Effector CD4-positive, alpha-beta T cell (primary cell): ENCODE measurements around the gene KIZ.
A peak's percentile ranks its signal among the peaks of the same experiment; 100 is the strongest.

Experiments
- DNase-seq: peaks from one replicate; pipeline ENCODE4 v3.0.0-alpha.2; 2020
- total RNA-seq: gene quantifications from one replicate; lab custom pipeline; 2026; lab: John Stamatoyannopoulos, UW

The KIZ gene
- total RNA-seq = 28.1 reads per million, percentile 55 among the genes with 10 or more reads in this experiment

DNA sequence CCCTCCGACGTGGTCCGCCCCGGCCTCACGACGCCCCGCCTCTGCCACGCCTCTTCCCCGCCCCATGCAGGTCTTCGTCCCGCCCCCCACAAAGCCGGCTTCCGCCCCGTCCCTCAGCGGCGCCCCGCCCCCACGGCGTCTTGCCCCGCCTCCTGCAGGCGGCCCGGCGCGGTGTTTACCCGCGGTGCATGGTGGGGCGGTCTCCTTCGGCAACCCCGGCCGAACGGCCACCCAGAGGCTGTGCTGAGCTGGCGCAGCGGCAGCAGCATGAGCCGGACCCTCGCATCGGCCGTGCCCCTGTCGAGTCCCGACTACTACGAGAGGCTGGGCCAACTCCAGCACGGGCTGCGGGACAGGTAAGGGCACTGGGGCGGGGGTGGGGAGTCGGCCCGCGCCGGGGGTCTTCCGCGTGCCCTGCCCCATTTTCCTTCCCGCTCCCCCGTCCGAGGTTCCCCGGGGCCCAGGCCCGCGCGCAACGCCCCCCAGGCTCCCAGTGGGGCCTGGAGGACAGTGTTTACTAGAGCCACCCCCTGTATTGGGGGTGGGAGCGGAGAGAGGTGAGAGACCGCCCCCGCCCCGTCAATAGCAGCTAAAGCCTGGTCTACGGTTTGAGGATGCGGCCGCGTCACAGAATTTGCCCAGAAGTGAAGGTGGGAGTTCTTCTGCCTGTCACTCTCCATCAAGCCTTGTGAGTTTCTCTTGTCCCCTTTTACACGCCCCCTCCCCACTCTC is at the start of gene KIZ:
Gene KIZ (plus strand): TSS at position 234 of the 732 bp plus-strand sequence. CDS start 34 bp downstream, at position 268.
- DNase-seq = peak; percentile 96

- no peak for DNase-seq
These were observed 48.0 kb upstream of the KIZ start for GRCh38 chr20:21077809-21078345.

- DNase-seq = no peak
These were observed 43.3 kb upstream of the KIZ start for GRCh38 chr20:21082584-21082983.

- no peak for DNase-seq
These were observed 42.0 kb upstream of the KIZ start for GRCh38 chr20:21083825-21084325.

GRCh38 chr20:21087862-21088540 is 37.9 kb upstream of the KIZ start:
- DNase-seq = no peak

GRCh38 chr20:21089391-21089790 is 36.5 kb upstream of the KIZ start:
- DNase-seq = no peak

GRCh38 chr20:21090111-21090618 is 35.7 kb upstream of the KIZ start:
- no peak for DNase-seq

DNA sequence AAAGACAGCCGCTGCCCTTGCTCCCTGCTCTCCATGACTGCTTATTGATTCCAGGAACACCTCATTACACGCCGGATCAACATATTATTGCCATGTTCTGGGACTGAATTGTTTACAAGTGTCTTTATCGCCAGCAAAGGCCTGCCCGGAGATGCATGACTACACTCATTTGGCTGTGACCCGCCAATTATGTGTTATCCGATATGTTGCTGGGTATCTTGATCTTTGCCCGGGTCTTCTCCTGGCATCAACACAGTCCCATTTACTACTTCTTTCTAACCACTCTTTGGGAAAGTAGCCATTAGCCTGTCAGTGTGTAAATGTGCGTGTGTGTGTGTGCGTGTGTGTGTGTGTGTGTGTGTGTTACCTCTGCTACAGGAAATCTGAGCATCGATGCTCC is 35.2 kb upstream of the KIZ start:
- DNase-seq = no peak

DNA sequence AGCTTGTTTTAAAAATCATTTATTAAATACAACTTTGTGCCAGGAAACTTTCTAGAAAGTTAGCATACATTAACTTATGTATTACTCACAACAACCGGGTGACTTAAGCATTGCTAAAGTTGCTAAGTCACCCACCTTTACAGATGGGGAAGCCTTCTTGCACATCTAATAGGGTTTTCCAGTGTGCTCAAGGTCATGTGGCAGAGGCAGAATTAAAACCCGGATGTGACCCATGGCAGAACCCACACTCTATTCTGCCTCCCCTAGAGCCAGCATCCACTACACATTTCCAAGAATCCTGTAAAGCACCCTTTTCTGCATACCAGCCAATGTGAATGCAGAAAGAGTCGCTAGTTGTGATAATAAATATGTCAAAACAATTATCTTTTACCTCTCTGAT is 33.1 kb upstream of the KIZ start:
- no peak for DNase-seq

DNA sequence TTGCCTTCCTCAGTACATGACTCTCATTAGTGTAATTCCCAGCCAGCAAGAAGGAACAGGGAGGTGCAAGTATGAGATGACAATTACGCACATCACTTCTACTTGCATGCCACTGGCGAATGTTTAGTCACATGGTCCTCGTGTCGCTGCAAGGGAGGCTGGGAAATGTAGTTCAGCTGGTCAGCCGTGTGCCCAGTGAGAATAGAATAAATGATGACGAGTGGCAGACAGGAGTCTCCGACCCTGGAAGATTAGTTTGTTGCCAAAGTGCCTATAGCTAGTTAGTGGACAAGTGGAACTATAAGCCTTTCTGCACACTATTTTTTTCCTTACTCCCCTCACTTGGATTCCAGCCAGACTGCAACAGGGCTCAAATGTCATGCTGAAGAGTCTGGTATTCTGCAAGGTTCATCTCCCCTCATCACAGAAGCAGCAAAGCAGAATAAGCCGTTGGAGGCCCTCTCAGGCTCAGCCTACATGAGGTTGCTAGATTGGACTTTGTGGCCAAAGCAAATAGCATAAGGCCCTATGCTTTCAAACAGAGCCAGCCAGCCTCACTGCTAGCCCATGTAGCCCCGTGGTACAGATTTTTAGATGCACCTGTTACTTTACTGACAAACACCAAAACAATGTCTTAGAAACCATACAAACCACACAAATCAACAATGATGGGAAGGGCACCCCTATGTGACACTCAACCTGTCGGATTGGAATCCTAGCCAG is 29.4 kb upstream of the KIZ start:
- no peak for DNase-seq

DNA sequence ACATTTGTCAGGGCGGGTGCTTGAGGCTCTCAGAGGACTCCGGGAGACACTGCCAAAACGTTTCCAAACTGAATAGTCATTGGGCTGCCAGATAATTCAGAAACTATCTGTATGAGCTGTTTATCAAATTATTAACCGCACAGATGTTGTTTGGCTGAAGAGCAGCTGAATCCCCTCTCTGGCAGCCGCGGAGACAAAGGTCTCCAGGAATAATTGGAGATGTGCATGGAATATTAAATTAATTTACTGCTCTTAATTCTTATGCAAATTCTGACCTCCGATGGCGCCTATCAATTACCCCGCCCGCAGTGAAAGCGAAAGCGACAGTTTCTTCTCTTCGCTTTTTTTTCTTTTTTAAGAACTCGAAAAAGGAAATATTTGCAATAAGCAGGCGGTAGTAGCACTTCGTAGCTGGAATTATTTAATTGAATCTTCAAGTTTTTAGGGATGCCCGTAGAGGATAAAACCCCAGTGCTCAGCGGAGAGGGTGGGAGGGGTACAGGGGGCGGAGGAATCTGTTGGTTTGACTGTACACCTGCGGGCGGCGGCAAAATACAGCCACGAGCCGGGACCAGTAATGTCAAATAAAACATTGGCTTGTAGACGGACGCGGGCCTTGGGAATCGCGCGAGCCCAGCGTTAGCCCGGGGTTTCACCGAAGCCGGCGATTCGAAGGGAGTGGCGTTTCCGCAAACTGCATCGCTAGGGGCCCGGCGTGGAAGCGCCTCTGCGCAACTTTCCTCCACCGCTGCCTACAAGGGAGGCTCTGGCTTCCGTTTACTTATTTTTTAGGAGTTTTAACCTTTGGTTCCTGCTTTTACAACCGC is 25.9 kb upstream of the KIZ start:
- peak; percentile 17 for DNase-seq

DNA sequence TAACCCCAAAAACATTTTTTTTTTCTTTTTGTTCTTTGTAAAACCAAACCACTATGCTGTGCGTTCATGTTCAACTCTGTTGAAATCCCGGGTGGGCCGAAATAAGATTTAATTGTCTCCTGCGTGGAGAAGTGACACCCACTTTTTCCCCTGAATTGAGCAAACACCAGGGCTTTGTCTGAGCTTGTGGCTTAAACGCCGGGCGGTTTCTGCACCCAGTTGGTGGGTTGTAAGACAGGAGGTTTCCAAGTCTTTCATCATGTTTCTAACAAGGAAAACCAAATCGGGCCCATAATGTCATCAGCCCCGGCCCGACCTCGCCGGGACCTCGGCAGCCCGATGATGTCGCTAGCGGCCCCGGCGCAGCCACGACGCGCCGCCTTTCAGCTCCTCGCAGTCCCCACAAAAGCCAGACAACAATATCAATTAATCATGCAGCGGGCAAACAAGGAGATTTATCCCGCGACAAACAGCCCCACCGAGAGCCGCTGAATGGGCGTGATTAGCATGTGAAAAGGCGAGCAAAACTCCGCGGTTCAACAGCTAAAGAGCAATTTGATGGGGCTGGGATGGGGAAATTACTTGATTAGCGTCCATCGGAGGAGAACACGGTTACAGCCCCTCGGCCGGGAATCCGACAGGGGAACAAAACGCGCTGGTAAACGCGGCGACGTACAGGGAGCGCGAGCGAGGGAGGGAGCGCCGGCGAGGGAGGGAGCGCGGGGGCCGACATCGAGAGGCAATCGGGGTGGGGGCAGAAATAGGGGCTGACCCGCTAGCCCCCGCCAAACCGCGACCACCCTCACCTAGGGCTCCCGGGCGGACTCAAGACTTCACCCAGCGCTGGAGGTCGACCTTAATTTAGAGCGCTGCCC is 25.1 kb upstream of the KIZ start:
- no peak for DNase-seq

DNA sequence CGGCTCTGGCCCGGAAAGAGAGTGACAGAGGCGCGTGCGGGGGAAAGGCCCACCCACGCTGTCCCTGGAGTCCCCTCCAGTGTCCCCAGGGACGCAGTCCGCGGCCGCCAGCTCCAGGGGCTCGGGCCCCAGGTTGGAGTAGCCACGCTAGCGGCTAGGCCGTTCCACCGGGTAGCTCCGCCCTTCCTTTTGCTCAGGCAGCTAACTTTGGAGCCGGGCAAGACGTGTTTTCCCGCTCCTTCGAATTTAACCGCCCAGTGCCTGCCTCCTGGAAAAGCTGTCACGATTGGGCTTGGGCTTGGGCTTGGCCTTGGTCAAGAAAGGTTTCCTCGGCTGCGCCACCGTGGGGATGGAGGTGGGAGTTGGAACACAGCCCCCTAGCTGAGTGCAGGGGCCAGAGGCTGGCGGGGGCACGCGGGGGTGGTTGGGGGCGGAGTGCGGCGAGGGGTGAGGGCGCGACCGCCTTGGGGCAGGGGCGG is 24.4 kb upstream of the KIZ start:
- DNase-seq = no peak

- no peak for DNase-seq
These were observed 23.8 kb upstream of the KIZ start for GRCh38 chr20:21101932-21102575.

DNA sequence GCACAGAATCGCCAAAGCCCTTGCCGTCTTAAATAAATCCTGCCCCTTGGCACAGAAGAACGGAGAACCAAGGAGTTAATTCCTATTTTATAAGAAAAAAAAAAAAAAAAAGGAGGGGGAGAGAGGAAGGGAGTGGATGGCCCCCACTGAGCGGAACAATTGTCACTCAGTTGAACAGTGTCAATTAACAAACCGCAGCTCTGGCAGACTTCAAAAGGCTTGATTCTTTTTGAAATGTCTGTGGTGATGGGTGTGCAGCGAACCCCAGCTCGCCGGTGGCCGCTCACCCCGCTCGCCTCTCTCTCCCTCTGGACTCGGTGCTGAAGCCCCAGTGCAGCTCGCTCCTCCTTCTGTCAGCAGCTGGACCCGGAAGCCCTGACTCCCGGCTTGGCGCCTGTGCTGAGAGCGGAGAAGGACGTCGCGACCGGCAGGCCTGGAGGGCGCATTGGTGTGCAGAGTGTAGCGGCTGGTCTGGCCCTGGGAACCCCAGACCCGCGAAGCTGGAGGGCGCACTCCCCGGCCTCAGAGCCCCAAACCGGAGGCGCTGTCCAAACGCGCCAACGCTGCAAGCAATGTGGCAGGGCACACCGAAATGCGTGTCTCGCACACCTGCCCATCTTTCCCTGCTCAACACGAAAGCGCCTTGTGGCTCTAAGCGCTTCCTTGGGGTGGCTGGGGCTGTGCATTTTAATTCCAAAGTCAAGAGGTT is 23.1 kb upstream of the KIZ start:
- no peak for DNase-seq

- no peak for DNase-seq
These were observed 22.1 kb upstream of the KIZ start for GRCh38 chr20:21103582-21104465.

DNA sequence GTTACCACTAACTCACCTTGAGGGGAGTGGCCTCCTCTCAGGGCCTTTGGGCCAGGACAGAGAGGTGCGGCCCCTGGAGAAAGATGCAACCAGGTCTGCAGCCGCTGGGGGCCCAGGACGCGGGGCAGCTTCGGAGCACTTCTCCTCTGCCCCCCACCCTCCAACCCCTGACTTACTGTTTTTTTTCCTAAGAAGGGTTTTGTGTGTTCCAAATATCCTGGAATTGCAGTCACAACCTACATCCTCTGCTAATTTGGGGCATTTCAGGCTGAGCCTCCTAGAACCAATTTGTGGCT is 21.5 kb upstream of the KIZ start:
- DNase-seq = no peak

DNA sequence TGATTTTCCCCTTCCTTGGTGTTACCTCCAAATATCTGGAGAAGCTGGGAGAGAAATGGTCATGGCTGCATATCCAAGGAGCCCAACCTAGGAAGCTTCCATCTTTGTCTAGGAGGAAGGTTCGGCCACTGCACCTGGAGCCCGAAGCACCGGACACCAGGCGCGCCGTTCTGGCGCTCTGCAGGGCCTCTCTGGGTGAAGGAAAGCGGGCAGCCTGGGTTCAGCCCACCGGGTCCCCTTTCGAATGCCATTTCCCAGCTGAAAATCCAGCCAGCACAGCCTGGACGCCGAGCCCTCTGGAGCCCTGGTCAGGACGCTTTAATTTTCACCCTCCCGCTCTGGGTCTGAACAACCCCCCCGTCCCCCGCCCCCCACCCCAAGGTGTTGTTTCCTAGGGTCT is 21.0 kb upstream of the KIZ start:
- DNase-seq = no peak
